Measurements from ENCODE around the gene UBE2Q1.

GRCh38 chr1:154556422-154556821 is 2.0 kb downstream of the UBE2Q1 start:
- TF ChIP-seq CTCF (IDR thresholded peaks at IDR 0.05 in 2 of 3, conservative IDR thresholded peaks at IDR 0.05 in 1 of 3; ENCODE audit: borderline replicate concordance in 1 of 3, insufficient read depth in 1 of 3, low read depth in 2 of 3, low read length in 2 of 3) (no peak), CEBPB (IDR thresholded peaks at IDR 0.05; ENCODE audit: low read depth) (no peak), REST (IDR thresholded peaks at IDR 0.05; ENCODE audit: low read depth) (no peak), POLR2A (IDR thresholded peaks at IDR 0.05; ENCODE audit: borderline replicate concordance, extremely low read depth, insufficient read depth, insufficient read length) (no peak), POLR2AphosphoS5 (IDR thresholded peaks at IDR 0.05; ENCODE audit: low read depth, low read length) (no peak), JUND (IDR thresholded peaks at IDR 0.05) (no peak), RAD21 (IDR thresholded peaks at IDR 0.05; ENCODE audit: low read depth) (no peak), EZH2 (IDR thresholded peaks at IDR 0.05) (no peak), EZH2phosphoT487 (IDR thresholded peaks at IDR 0.05; ENCODE audit: borderline replicate concordance) (no peak), YY1 (IDR thresholded peaks at IDR 0.05; ENCODE audit: extremely low read depth, insufficient replicate concordance, low read depth, low read length) (no peak)
